Activated naive CD4-positive, alpha-beta T cell treated with anti-CD3 and anti-CD28 coated beads, Interleukin-2, amount 50 U/mL, for 24 hours (primary cell): ENCODE measurements around the gene BTG1.

Experiments
- H3K27ac Mint-ChIP-seq: one replicate; pipeline ENCODE4 v1.8.0; 2021; ENCODE audit warnings: mild to moderate bottlenecking, mixed read lengths
- H3K27me3 Mint-ChIP-seq: one replicate; pipeline ENCODE4 v1.8.0; 2021; ENCODE audit warnings: mixed read lengths
- H3K36me3 Mint-ChIP-seq: one replicate; pipeline ENCODE4 v1.8.0; 2021; ENCODE audit warnings: mixed read lengths
- H3K4me1 Mint-ChIP-seq: one replicate; pipeline ENCODE4 v1.8.0; 2021; ENCODE audit warnings: mixed read lengths
- H3K4me3 Mint-ChIP-seq: one replicate; pipeline ENCODE4 v1.8.0; 2021; ENCODE audit warnings: mild to moderate bottlenecking, mixed read lengths
- H3K9me3 Mint-ChIP-seq: one replicate; pipeline ENCODE4 v1.8.0; 2021; ENCODE audit warnings: mixed read lengths

Gene BTG1

GRCh38 chr12:92129609-92130008, 16.0 kb downstream of the BTG1 start:
- peak overlapping the region; percentile 92 for H3K27ac Mint-ChIP-seq
- peaks cover 44% of the 10 kb centered on the region for H3K36me3 Mint-ChIP-seq
- peaks cover 11% of the 10 kb centered on the region for H3K9me3 Mint-ChIP-seq
- peak overlapping the region; percentile 97 for H3K4me3 Mint-ChIP-seq
- H3K4me1 Mint-ChIP-seq: peaks cover 87% of the 10 kb centered on the region
- no peaks in the 10 kb centered on the region for H3K27me3 Mint-ChIP-seq

GRCh38 chr12:92128612-92129011, 17.0 kb downstream of the BTG1 start:
- H3K36me3 Mint-ChIP-seq: peaks cover 48% of the 10 kb centered on the region
- no peaks in the 10 kb centered on the region for H3K27me3 Mint-ChIP-seq
- peak overlapping the region; percentile 92 for H3K27ac Mint-ChIP-seq
- H3K4me3 Mint-ChIP-seq: peak overlapping the region; percentile 97
- H3K4me1 Mint-ChIP-seq: peaks cover 87% of the 10 kb centered on the region
- peaks cover 11% of the 10 kb centered on the region for H3K9me3 Mint-ChIP-seq

GRCh38 chr12:92124689-92125029, 21.0 kb downstream of the BTG1 start:
- Mint-ChIP-seq H3K36me3 (peaks cover 55% of the 10 kb centered on the region), H3K9me3 (peaks cover 15% of the 10 kb centered on the region), H3K27me3 (no peaks in the 10 kb centered on the region), H3K4me1 (peaks cover 80% of the 10 kb centered on the region), H3K4me3 (peak overlapping the region; percentile 42), H3K27ac (peak overlapping the region; percentile 86)

- peaks cover 76% of the 10 kb centered on the region for H3K4me1 Mint-ChIP-seq
- H3K9me3 Mint-ChIP-seq: peaks cover 15% of the 10 kb centered on the region
- peaks cover 58% of the 10 kb centered on the region for H3K36me3 Mint-ChIP-seq
- no peaks in the 10 kb centered on the region for H3K27me3 Mint-ChIP-seq
- H3K27ac Mint-ChIP-seq: peak overlapping the region; percentile 86
- peak overlapping the region; percentile 56 for H3K4me3 Mint-ChIP-seq
These were observed 21.6 kb downstream of the BTG1 start for GRCh38 chr12:92123780-92124688.

- peak overlapping the region; percentile 56 for H3K4me3 Mint-ChIP-seq
- peaks cover 15% of the 10 kb centered on the region for H3K9me3 Mint-ChIP-seq
- peak overlapping the region; percentile 86 for H3K27ac Mint-ChIP-seq
- H3K27me3 Mint-ChIP-seq: no peaks in the 10 kb centered on the region
- peaks cover 59% of the 10 kb centered on the region for H3K36me3 Mint-ChIP-seq
- peaks cover 76% of the 10 kb centered on the region for H3K4me1 Mint-ChIP-seq
These were observed 22.5 kb downstream of the BTG1 start for GRCh38 chr12:92122941-92123779.

GRCh38 chr12:92121826-92122225, 23.8 kb downstream of the BTG1 start:
- no peaks in the 10 kb centered on the region for H3K27me3 Mint-ChIP-seq
- H3K4me1 Mint-ChIP-seq: peaks cover 72% of the 10 kb centered on the region
- no peak overlapping the region for H3K4me3 Mint-ChIP-seq
- H3K36me3 Mint-ChIP-seq: peaks cover 55% of the 10 kb centered on the region
- no peak overlapping the region for H3K27ac Mint-ChIP-seq
- H3K9me3 Mint-ChIP-seq: peaks cover 15% of the 10 kb centered on the region

- H3K9me3 Mint-ChIP-seq: peaks cover 14% of the 10 kb centered on the region
- no peak overlapping the region for H3K4me3 Mint-ChIP-seq
- peaks cover 53% of the 10 kb centered on the region for H3K36me3 Mint-ChIP-seq
- H3K27me3 Mint-ChIP-seq: no peaks in the 10 kb centered on the region
- H3K27ac Mint-ChIP-seq: peak overlapping the region; percentile 47
- H3K4me1 Mint-ChIP-seq: peaks cover 72% of the 10 kb centered on the region
These were observed 26.7 kb downstream of the BTG1 start for GRCh38 chr12:92118826-92119536.

- peak overlapping the region; percentile 70 for H3K27ac Mint-ChIP-seq
- H3K4me1 Mint-ChIP-seq: peaks cover 78% of the 10 kb centered on the region
- H3K9me3 Mint-ChIP-seq: peaks cover 4% of the 10 kb centered on the region
- H3K36me3 Mint-ChIP-seq: peaks cover 44% of the 10 kb centered on the region
- peak overlapping the region; percentile 74 for H3K4me3 Mint-ChIP-seq
- H3K27me3 Mint-ChIP-seq: no peaks in the 10 kb centered on the region
These were observed 30.8 kb downstream of the BTG1 start for GRCh38 chr12:92114834-92115233.

- Mint-ChIP-seq H3K36me3 (peaks cover 38% of the 10 kb centered on the region), H3K9me3 (peaks cover 4% of the 10 kb centered on the region), H3K4me1 (peaks cover 95% of the 10 kb centered on the region), H3K27ac (peak overlapping the region; percentile 96), H3K4me3 (peak overlapping the region; percentile 78), H3K27me3 (no peaks in the 10 kb centered on the region)
These were observed 34.4 kb downstream of the BTG1 start for GRCh38 chr12:92111256-92111655.

GRCh38 chr12:92110083-92110640, 35.5 kb downstream of the BTG1 start:
- H3K27me3 Mint-ChIP-seq: no peaks in the 10 kb centered on the region
- peak overlapping the region; percentile 96 for H3K27ac Mint-ChIP-seq
- H3K4me1 Mint-ChIP-seq: peaks cover 97% of the 10 kb centered on the region
- H3K36me3 Mint-ChIP-seq: peaks cover 38% of the 10 kb centered on the region
- no peaks in the 10 kb centered on the region for H3K9me3 Mint-ChIP-seq
- H3K4me3 Mint-ChIP-seq: peak overlapping the region; percentile 78

- Mint-ChIP-seq H3K27ac (peak overlapping the region; percentile 96), H3K4me1 (peaks cover 97% of the 10 kb centered on the region), H3K27me3 (no peaks in the 10 kb centered on the region), H3K36me3 (peaks cover 35% of the 10 kb centered on the region), H3K9me3 (no peaks in the 10 kb centered on the region), H3K4me3 (peak overlapping the region; percentile 78)
These were observed 36.0 kb downstream of the BTG1 start for GRCh38 chr12:92109613-92110012.

- peaks cover 92% of the 10 kb centered on the region for H3K4me1 Mint-ChIP-seq
- peaks cover 32% of the 10 kb centered on the region for H3K36me3 Mint-ChIP-seq
- H3K4me3 Mint-ChIP-seq: peak overlapping the region; percentile 48
- H3K27ac Mint-ChIP-seq: peak overlapping the region; percentile 93
- H3K9me3 Mint-ChIP-seq: no peaks in the 10 kb centered on the region
- H3K27me3 Mint-ChIP-seq: no peaks in the 10 kb centered on the region
These were observed 37.0 kb downstream of the BTG1 start for GRCh38 chr12:92108651-92109050.

GRCh38 chr12:92107621-92108131, 38.0 kb downstream of the BTG1 start:
- Mint-ChIP-seq H3K4me3 (no peak overlapping the region), H3K27me3 (no peaks in the 10 kb centered on the region), H3K4me1 (peaks cover 83% of the 10 kb centered on the region), H3K36me3 (peaks cover 26% of the 10 kb centered on the region), H3K9me3 (no peaks in the 10 kb centered on the region), H3K27ac (peak overlapping the region; percentile 83)

- peaks cover 25% of the 10 kb centered on the region for H3K36me3 Mint-ChIP-seq
- peak overlapping the region; percentile 57 for H3K27ac Mint-ChIP-seq
- H3K4me3 Mint-ChIP-seq: peak overlapping the region; percentile 12
- H3K27me3 Mint-ChIP-seq: no peaks in the 10 kb centered on the region
- peaks cover 81% of the 10 kb centered on the region for H3K4me1 Mint-ChIP-seq
- no peaks in the 10 kb centered on the region for H3K9me3 Mint-ChIP-seq
These were observed 38.6 kb downstream of the BTG1 start for GRCh38 chr12:92107094-92107493.

GRCh38 chr12:92105676-92106075, 40.0 kb downstream of the BTG1 start:
- Mint-ChIP-seq H3K27me3 (no peaks in the 10 kb centered on the region), H3K9me3 (peaks cover 3% of the 10 kb centered on the region), H3K4me3 (peak overlapping the region; percentile 81), H3K36me3 (peaks cover 24% of the 10 kb centered on the region), H3K27ac (peak overlapping the region; percentile 91), H3K4me1 (peaks cover 82% of the 10 kb centered on the region)
